ENCODE measurements around the gene ANKRD10.

The ANKRD10 gene

DNA sequence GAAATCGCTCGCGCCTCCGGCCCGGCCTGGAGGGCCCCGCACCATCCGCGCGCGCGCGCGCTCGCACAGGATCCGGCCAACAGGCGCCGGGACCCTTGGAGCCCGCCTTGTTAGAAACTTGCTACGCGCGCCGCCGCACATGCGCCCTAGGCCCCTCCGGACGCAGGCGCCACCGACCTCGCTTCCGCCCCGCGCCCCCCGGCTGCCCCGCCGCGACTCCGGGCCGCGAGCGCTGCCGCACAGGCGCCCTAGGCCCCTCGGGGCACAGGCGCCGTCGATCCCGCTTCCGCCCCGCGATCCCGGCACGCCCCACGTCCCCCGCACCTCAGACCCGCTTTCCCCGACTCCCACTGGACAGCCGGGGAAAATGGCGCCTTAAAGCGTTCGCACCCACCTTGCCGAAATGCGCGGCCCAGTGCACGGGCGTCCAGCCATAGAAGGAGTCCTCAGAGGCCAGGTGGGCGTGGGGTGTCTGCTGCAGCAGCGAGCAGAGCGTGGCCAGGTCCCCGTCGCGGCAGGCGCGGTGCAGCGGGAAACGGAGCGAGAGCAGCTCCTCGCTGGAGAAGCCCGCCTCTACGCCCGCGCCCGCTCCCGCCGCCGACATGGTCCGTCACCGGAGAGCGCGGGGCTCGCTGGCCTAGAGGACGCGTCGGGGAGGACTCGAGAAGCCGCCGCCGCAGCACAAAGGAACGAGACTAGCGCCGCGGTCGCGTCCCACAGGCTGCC is 375 bp downstream of the ANKRD10 start:
- peak; percentile 89 to 94 for DNase-seq

DNA sequence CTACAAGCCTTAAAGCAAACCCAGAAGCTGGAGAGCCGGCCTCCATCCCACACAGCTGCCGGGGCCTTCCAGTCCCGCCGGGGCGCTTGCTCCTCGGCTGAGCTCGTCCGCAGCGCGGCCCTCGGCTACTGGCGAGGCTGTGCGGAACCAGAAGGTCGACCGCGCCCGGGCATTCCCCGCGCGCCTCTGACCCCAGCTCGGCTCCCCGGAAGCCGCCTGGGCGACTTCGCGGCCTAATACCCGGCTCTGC is 863 bp downstream of the ANKRD10 start:
- DNase-seq, result no peak

DNA sequence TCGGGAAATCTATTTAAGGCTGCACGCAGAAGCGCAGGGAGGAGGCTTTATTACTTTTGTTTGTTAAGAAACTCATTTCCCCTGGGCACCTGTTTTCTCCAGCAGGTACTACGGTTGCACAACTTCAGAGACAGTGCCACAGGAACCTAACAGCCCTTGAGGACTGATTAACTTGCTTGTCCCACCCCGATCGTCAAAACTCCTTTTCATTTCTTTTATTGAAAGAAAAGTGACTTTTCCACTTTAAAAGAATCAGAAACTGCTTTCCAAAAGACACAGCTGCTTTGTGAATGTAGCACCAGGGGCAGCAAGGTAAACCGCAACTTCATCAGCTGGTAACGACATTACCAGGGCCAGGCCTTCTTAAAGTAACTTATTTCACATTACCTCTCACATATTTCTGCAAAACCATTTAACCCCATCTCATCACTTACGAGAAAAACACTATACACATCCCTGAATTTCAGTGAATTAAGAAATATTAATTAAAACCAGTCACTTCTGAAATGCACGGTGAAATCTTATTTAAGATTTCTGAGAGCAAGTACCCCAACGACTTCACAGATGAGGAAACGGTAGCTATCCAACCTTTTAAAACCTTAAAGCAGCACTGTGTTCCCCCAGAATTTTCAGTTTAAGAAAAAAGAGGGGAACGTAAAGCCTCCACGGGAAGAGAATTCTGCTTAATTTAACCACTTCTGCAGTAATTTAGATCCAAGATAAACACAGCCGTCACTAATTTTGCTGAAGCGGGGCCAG is 1.4 kb downstream of the ANKRD10 start:
- DNase-seq, result no peak

DNA sequence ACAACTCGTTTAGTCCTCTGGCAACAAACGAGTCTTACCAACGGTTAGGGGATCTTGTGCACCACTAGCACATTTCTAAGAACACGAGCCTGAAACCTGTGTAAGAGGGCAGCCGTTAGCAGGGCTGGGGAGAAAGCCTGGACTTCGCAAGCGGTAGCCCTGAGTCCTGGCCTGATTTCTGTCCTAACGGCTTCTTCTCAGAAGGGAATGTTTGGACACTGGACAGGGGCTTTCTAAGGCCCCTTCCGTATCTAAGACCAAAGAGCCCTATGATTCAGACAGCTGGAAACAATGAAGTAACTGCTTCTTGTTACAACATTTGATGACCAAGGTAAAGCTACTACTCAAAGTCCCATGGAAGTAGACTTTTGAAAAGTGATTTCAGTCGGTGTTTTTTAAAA is 2.2 kb downstream of the ANKRD10 start:
- DNase-seq, result no peak

DNA sequence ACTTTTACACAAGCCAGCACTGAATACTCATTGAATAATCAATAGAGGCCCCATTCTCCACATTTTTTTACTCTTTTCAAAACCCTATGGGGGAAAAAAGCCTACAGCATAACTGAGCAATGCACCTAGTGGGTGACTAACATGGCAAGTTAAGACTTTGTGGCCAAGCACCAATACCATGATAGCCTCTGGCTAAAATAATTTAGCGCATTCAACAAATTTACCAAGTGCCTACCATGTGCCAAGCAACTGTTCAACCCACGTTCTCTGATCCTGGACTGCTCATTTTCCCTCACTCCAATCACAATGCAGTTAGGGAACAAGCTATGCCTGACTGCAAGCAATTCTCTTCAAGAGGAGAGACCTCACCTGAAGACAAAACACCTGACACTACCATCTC is 3.0 kb downstream of the ANKRD10 start:
- no peak for DNase-seq

DNA sequence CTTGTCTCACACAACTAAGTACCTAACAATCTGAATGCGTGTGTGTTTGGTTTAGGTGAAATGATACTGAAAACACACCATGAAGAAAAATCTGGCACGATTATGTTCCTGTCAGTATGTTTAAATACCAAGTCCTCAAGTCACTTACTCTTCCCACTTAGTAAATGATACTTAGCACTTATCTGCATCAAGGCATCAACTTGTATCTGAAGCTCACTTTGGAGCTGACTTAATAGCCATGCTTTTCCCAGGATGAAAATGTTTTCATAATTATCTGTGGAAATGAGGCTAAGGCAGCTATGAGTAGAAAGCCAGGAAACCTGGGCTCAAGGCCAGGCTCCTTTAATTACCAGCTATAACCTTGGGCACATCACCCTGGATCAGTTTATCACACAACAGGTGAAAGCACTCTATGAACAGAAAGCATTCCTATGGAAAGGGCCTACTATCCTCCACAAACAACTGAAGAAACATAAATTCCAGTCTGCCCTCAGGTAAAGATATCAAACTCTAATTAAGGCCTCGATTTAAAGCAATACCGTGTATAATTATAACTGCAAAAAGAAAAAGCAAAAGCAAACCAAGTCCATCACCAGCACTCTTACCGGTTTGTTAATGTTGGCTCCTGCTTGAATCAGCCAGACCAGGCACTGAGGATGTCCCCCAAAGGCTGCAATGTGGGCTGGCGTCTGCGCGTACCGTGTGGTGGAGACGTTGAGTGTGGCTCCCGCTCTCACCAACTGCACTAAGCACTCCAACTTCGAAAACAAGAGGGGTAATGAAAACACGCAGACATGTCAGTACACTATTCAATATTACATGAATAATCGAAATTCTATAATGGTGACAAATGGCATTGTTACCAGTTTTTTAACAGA is 4.6 kb downstream of the ANKRD10 start:
- no peak for DNase-seq

DNA sequence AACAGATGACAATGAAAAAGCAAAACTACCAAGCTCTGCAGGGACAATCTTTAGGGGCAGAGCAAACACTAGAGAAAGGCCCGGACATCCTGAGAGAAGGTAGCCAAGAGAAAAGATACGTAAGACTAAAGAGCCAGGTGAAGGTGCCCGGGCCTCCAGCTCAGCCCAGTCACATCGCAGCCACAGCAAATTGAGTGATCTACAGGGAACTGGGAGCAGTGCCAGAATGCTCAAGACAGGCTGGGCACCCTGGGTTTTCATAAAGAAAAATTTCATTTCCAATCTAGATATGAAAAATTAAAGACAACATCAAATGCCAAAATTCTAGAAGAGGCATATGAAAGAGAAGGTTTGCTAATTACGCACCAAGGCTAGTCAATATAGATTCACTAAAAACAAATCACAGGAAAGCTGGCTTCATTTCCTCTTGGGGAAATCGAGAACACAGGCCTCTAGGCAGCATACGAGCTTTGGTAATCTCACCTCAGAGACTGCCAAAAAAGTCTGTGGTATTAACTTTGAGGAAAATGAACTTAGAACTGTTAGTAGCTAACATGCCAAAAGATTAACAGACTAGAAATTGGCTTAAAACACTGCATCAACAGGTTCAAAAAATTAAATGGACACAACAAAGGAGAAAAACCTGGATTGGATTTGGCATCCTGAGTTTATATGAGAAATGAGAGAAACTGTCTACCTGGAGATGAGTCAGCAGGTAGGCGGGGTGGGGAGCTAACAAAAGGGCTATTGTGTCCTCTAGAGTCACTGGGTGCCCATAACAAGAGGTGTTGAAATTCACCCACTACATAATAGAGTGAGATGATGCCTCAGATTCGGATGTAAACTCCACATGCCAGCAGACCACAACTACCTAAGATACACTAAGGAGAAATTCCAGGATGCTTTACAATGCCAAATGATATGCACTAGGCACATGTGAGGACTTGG is 6.6 kb downstream of the ANKRD10 start:
- no peak for DNase-seq

DNA sequence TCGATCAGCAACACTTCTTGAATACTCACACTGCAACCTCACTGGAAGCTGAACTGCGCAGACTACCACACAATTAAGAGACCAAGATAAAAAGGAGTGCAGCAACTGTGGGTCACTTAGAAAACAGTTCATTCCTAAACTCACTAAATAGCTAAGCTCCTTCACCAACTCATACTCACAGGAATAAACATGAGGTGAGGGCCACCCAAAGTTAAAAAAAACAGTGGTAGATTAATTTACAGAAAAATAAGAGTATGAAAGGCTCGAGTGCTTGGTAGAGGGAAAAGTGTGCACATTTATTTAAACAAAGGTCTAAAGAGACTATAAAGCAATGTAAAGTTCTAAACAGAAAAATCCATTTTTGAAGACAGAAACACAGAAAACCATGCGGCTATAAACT is 7.6 kb downstream of the ANKRD10 start:
- no peak for DNase-seq

DNA sequence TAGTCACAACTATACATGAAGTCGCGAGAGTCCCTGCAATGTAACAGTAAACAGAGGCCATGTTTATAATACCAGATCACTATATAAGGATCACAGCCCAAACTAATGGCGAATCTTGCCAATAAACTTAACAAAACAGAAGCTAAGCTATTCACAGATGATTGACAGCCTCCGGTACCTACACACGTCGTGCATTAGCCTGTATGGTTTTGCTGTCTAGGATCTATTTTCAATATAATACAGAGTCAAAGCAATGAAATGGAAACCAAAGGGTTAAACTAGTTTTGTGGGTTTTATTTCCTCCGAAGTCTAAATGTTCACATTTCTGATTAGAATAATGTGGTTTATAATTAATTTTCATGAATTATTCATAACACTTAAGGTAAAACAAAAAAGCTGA is 10.1 kb downstream of the ANKRD10 start:
- DNase-seq, result no peak

DNA sequence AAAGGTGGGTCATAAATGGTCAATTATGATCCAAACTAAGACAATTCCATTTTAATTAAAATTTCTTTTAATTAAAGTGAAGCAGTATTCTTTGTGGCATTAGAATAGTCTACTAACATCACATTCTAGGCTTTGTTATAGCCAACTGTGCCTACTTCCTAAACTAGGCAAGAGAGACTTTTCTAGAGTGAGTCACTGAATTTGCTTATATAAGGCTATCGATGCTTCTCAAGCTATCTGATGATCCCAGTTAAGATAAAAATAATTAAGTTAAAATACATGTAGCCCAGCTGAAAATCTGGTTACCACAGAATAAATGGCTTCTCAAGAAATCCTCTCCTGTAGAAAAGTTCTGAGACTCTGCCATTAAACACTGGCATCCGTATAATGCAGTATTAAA is 12.5 kb downstream of the ANKRD10 start:
- no peak for DNase-seq

DNA sequence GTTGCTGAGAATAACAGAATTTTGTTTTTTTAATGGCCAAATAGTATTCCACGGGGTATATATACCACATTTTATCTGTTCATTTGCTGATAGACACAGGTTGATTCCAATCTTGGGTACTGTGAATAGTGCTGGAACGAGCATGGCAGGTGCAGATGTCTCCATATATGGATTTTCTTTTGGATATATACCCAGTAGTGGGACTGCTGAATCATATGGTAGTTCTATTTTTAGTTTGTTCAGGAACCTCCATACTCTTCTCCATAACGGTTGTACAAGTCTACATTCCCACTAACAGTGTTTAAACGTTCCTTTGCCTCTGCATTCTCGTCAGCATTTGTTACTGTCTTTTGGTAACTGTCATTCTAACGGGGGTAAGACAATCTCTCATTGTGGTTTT is 17.3 kb downstream of the ANKRD10 start:
- DNase-seq, result no peak

DNA sequence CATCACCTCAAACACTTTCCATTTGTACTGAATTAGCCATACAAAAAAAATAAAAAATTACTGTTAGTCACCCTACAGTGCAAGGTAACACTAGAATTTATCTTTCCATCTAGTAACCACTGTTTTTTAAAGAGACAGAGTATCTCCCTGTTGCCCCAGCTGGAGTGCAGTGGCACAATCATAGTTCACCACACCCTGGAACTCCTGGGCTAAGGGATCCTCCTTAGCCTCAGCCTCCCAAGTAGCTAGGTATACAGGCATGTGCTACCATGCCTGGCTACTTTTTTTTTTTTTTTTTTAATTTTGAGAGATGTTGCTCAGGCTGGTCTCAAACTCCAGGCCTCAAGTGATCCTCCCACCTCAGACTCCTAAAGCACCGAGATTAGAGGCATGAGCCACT is 17.9 kb downstream of the ANKRD10 start:
- DNase-seq, result no peak

DNA sequence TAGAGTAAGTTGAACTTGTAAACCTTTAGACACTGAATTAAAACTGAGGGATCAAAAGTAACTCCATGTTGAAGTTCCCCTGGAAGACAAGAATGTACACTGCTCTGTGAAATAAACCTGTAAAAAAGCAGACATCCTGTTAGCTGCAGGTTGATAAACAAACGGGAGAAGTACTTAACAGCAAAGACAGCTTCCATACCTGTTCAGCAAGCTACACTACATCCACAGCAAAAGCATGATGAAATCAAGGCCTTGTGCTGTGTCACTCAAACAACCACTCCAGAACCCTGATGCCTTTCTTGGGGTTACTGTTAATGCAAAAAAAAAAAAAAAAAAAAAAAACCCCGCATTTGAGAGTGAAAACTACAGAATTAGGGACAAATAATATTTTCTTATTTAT is 20.8 kb downstream of the ANKRD10 start:
- DNase-seq, result no peak

DNA sequence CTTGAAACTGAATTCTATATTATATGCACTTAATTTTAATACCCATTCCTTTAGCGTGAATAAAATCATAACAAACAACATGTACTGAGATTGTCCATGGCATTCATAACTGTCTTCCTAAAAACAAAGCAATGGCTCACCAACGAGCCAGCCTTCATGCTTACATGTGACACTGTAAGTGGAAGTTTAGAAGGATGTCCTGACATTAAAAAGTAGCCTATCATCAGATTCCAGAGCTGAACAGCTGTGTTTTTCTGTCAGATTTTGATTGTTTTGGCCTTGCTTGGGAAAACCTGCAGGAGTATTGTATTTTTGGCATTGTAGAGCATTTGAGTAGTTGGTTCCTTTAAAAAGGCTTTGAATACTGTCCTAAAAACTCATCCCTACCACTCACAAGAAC is 21.3 kb downstream of the ANKRD10 start:
- DNase-seq, result no peak

DNA sequence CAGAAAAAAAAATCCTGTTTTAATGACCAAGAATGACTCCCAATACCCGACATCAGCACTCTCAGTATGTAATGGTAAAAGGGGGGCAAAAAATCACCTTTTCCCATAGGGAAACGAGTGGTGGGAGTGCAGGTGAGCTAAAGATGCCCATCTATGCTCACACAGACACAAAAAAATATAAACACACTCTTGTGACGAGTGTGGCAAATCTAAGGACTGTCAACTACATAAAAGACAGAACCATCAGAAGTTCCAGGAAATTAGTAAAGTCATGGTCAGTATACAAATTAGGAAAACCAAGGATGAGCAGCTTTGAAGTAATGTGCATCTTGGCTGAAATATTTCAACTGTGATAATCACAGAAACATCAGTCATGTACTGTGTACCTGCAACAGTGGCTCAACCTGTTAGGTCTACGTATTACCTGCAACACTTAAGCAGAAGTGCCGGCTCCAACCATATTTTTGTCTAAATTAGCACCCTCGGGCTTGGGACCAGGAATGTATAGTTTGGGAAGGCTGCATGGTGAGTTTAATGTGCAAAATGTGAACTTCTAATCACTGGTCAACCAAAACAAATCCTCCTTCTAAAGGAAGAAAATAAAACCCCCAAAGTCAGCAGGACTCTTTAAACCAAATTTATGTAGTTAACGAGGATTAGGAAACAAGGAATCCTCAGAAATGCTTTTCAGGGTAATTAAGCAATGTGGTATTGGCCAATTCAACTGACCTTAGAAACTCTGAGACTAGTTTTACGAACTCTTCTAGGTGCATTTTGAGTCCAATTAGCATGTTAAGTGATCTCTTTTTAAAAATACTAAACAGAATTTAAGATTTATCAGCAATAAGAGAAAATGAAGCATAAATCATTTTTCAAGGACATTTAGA is 24.3 kb downstream of the ANKRD10 start:
- DNase-seq, result no peak

DNA sequence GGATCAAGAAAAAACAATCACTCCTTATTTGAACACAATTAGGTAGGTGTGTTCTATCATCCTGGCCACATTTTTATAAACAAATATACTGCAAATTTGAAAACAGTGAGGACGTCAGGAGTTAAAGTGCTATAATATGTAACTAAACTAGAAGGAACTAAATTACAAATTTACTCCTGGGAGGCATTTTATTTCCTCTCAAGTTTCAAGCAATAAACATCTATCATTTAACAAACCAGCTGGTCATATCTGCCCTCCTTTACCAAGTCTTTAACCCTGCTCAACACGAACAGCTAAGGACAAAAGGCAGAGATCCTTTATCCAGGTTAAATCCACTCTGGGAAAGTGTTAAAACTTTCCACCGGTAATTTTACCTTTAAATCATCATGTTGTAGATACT is 26.5 kb downstream of the ANKRD10 start:
- no peak for DNase-seq

DNA sequence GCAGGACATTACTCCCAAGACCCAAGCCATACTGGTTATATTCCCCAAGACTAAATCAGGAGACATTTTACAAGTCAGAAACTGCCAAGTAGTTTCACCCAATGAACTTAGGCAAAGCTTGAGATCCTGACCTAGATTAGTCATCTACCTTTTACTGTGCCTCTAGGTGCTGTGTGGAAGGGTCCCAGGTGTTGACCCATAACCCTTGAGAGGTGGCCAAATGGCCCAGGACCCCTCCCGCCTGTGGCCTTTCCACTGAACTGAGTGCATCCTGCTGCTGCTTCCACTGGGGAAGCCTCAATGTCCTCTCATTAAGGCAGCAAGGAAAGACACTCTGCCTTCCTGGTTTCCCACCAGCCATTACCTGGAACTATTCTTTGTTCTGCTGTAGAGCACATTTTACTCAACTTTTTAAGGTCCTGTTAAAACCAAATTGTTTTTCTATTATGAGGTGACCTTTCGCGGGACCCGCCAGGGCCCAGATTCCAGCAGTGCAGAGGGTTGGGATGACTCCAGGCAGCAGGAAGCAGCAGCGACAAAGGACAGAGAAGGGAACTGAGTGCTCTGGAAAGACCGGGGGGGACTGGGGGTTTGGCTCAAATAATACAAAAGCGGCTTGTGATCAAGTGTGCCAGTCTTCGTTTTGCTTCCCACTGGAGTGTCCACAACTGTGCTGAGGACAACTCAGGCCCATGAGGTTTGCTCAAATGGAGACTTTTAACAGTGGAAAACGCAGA is 27.1 kb downstream of the ANKRD10 start:
- no peak for DNase-seq

DNA sequence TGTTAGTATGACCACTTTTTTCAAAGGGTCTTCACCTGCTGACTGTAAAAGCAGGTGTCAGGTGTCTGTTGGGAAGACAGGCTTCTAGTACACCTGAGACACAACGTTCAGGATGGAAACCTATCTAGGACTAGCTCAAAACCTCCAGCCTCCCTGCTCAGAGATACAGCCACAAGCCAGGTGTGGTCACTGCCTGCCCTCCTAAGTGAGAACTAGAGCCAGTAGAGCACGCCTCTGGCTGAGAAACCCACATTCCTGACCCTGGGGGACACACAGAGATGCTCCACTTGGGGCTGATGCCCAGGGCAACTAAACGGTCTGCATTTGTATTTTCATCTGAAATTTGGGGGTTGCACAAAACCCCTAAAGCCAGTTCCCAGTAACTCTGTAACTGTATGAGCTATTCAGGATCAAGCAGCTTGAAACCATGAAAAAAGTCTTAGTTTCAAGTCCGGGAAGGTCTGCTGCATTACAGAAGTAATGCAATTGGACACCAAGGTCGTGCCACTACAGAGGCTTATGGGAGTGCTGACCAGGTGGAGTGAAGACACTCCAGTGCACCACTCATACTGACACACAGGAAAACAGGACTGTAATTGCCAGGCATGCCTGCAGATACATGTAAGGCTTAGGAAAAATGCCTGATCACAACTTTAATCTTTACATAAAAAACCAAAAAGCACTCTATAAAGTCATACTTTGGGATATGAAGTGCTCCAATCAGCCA is 27.8 kb downstream of the ANKRD10 start:
- DNase-seq, result no peak

DNA sequence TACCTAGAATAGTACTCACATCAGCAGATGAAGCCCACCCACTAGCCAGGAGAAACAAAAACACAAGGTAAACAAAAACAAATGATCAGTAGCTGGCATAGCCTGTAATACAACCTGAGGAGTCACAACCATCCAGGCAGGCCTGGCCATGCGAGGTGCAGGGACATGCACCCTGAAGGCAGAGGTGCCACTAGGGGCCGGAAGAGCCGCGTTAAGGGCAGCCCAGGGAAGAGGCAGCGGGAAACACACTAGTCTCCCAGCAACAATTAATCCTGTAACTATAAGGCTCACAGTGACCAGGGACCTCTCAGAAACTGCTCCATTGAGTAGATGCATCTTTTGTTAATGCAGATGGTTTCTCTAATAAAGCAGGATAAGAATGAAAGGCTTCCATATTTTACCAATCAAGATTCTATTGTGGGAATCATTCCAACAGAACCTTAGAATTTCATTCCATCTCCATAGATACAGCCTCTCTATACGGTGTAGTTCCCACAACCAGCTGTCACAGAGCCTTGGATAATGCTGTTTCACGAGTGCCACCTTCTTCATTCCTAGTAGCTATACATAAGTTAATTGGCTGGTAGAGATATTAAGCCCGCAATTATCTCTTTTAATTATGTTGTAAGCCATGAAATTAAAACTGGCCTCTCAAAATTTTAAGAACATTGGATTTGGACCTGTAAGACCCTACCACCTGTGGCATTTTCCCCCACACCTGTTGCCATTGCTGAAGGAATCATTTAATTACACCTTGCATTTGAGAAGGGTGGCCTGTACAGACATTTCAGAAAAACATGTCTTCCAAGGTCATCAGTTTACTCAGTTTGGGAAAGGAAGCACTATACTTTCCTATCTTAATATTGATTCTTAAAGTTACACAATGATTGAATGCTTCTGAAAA is 28.7 kb downstream of the ANKRD10 start:
- no peak for DNase-seq
